ENCODE measurements around the gene ZNF789. TPM values are rescaled to one million over a fixed set of nuclear protein-coding genes. Genes with fewer than 3 reads are reported as not detected.
A peak's percentile ranks its signal among the peaks of the same experiment; 100 is the strongest.

ZNF789 gene
- total and polyA plus RNA-seq, 2 of the 13 experiments (the other 11 are each of a cell fraction or from before 2014, with no cell fraction given): 19.8 to 25.1 TPM

- TF ChIP-seq ZNF549 (CRISPR knock-in tag; IDR thresholded peaks at IDR 0.05) (no peak), GABPB1 (CRISPR knock-in tag; IDR thresholded peaks at IDR 0.05) (peak; percentile 94), ZNF329 (CRISPR knock-in tag; IDR thresholded peaks at IDR 0.05; ENCODE audit: low read depth) (no peak; the same call in 1 of the 2 replicates), NFE2L1 (CRISPR knock-in tag; IDR thresholded peaks at IDR 0.05; ENCODE audit: borderline replicate concordance) (no peak), CEBPB (IDR thresholded peaks at IDR 0.05; ENCODE audit: borderline replicate concordance, low read depth, low read length) (0 out of 2 replicates have a peak, but pooled peaks have one; percentile 36), ZNF652 (CRISPR knock-in tag; IDR thresholded peaks at IDR 0.05; ENCODE audit: borderline replicate concordance, low read depth) (peak; percentile 57; the same call in 1 of the 2 replicates), ELF4 (CRISPR knock-in tag; IDR thresholded peaks at IDR 0.05; ENCODE audit: borderline replicate concordance) (peak; percentile 60; the same call in 1 of the 2 replicates), KAT8 (CRISPR knock-in tag; IDR thresholded peaks at IDR 0.05) (peak; percentile 83), ZNF703 (CRISPR knock-in tag; IDR thresholded peaks at IDR 0.05; ENCODE audit: borderline replicate concordance) (no peak), IKZF1 (IDR thresholded peaks at IDR 0.05) (no peak), ZNF577 (CRISPR knock-in tag; IDR thresholded peaks at IDR 0.05; ENCODE audit: borderline replicate concordance, low read depth) (no peak), TARDBP (CRISPR knock-in tag; IDR thresholded peaks at IDR 0.05) (0 out of 2 replicates have a peak, but pooled peaks have one; percentile 19), MED8 (CRISPR knock-in tag; IDR thresholded peaks at IDR 0.05; ENCODE audit: insufficient replicate concordance) (no peak), ARID4A (CRISPR knock-in tag; IDR thresholded peaks at IDR 0.05; ENCODE audit: borderline replicate concordance) (peak; percentile 92), ZNF484 (CRISPR knock-in tag; IDR thresholded peaks at IDR 0.05; ENCODE audit: borderline replicate concordance, low read depth) (no peak), ETV5 (CRISPR knock-in tag; IDR thresholded peaks at IDR 0.05; ENCODE audit: borderline replicate concordance) (peak; percentile 75), PREB (CRISPR knock-in tag; IDR thresholded peaks at IDR 0.05) (no peak), ZBTB1 (CRISPR knock-in tag; IDR thresholded peaks at IDR 0.05; ENCODE audit: borderline replicate concordance) (no peak), RERE (CRISPR knock-in tag; IDR thresholded peaks at IDR 0.05; ENCODE audit: low read depth) (no peak)
These were observed 32.1 kb downstream of the ZNF789 start, which contains the start of gene ZKSCAN5 (continued) for GRCh38 chr7:99504603-99505323.

All from HepG2 (cell line).